SKM-1 treated with dmso at 0.1 percent for 144 hours (cell line): ENCODE measurements around the gene MYOZ1.

Experiments used
- DNase-seq: peaks from one replicate; lab custom pipeline; 2025; ENCODE audit not compliant: unreplicated experiment; lab: John Stamatoyannopoulos, UW

MYOZ1 gene

GRCh38 chr10:73601486-73601921 lies 39.8 kb downstream of the MYOZ1 start:
- no peak for DNase-seq

DNA sequence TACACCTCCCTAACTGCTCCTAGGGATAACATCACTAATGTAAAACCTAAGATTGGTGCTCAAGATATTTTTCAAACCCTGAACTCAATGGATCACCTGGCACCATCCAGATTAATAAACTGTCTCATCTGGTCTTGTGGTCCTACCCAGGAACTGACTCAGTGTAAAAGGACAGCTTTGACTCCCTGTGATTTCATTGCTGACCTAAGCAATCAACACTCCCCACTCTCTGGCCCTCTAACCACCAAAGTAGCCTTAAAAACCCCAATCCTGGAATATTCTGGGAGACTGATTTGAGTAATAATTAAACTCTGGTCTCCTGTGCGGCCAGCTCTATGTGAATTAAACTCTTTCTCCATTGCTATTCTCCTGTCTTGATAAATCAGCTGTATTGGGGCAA lies 43.9 kb downstream of the MYOZ1 start:
- no peak for DNase-seq

- no peak for DNase-seq
Observed at GRCh38 chr10:73593812-73594211, 47.5 kb downstream of the MYOZ1 start.

- DNase-seq, result no peak
Observed at GRCh38 chr10:73593110-73593509, 48.2 kb downstream of the MYOZ1 start.

DNA sequence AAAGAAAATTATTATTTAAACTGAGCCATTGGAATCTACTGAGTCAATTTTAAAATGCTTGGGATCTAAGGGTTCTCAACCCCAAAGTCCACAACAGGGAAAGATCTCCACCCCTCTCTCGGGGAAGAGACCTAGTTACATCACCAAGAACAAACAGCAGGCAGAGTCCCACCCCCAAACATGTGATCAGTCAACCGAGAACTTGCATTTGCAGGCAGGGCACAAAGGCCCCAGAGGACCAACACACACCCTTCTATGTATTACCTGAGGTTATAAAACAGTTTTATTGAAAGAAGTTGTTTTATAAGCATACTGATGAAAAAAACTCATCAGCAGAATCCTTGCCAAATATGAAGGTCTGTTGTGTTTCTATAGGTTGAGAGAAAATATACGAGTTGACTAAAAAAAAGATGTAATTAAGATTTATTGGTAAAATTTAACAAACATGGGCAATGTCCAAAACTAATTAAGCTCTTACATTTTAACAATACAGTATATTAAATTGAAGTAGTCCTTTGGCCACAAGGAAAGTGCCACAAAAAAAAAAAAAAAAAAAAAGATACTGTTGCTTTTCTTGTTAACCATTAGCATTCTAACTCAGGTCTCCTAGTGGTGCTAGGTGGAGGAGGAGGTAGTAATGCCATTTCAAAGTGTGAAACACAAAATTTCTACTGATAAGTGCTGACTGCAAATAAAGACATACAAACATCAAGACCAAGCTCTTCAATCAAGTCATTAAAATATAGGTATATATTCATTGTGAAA lies 49.2 kb downstream of the MYOZ1 start:
- peak; percentile 37 for DNase-seq

- peak; percentile 24 for DNase-seq
Observed at GRCh38 chr10:73590881-73591799, 50.1 kb downstream of the MYOZ1 start, which contains the start of gene USP54. TSS of gene USP54 (minus strand) at chr10:73591342. CDS start at chr10:73575658, 15,684 bp downstream.

DNA sequence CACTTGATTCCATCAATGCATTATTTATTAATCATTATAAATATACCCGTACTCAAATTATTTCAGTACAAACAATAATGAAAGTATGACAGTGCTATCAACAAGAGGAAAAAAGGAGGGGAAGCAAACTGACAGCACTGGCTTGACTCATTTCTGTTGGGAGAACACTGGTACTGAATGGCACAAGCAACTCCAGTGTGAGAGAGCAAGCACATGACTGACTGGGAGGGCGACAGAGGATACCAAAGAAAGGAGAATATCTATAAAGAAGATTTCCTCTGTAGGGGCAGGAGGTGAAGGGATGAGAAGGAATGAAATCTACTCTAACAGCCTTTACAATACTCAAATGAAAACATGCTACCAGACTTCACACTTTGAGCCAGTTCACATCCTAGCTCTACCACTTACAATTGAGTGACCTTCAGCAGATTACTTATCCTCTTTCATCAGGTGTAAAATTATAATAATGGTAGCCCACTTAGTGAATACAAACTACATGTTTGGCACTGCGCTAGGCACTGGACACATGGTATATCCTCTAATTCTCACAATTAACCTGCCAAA lies 51.6 kb downstream of the MYOZ1 start:
- DNase-seq, result no peak

- DNase-seq, result no peak
Observed at GRCh38 chr10:73588656-73589055, 52.6 kb downstream of the MYOZ1 start.

GRCh38 chr10:73586583-73586984 lies 54.7 kb downstream of the MYOZ1 start:
- peak; percentile 27 for DNase-seq

DNA sequence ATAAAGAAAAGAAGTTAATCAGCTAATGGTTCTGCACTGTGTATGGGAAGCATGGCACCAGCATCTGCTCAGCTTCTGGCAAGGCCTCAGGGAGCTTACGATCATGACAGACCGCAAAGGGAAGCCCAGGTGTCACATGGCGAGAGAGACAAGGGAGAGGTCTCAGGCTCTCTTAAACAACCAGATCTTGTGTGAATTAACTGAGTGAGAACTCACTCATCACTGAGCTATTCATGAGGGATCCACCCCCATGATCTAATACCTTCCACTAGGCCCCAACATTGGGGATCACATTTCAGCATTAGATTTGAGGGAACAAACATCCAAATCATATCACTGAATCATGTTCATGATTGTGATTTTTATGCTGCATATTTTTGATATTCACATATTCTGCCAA lies 55.9 kb downstream of the MYOZ1 start:
- no peak for DNase-seq

- DNase-seq, result no peak
Observed at GRCh38 chr10:73584737-73585136, 56.5 kb downstream of the MYOZ1 start.

- DNase-seq, result no peak
Observed at GRCh38 chr10:73581918-73582317, 59.4 kb downstream of the MYOZ1 start.
